GDM1 (cell line): Measurements from ENCODE around the gene AGAP5.

Source experiments
- DNase-seq: peaks from one replicate; lab custom pipeline; 2025; lab: John Stamatoyannopoulos, UW

The AGAP5 gene

DNA sequence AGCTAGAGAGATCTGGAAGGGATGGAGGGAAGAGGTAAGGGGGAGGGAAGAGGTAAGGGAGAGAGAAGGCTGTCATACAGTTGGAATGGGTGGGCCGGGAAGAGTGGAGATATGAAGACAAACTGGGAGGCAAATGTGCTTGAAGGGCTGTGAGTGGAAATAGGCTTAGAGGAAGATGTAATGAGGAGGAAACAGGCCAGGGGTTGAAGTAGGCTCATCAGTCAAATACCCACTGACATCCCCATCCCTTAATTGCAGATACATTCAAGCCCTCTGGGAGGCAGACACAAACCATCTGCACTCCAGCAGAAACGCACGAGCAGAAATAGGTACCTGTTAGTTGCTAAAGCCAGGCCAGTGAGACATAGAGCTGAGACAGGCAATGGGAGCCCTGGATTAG lies 44.2 kb downstream of the AGAP5 start:
- DNase-seq = peak; percentile 53

DNA sequence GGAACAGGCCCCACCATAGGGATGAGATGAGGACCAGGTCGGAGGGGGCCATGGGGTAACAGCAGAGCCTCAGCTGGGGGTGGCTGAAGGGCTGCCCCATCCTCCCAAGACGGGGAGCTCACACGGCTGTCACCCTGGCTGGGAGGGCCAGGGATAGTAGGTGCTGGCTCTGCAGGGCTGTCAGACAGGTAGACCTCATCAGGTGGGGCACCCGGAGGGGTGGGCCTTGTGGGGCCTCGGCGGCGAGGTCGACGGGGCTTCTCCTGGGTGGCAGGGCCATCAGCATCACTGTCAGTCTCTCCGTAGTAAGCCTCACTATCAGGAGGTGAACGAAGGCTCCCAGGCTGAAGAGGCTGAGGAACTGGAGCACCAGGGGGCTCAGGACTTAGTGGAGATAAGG lies 44.7 kb downstream of the AGAP5 start:
- no peak for DNase-seq

DNA sequence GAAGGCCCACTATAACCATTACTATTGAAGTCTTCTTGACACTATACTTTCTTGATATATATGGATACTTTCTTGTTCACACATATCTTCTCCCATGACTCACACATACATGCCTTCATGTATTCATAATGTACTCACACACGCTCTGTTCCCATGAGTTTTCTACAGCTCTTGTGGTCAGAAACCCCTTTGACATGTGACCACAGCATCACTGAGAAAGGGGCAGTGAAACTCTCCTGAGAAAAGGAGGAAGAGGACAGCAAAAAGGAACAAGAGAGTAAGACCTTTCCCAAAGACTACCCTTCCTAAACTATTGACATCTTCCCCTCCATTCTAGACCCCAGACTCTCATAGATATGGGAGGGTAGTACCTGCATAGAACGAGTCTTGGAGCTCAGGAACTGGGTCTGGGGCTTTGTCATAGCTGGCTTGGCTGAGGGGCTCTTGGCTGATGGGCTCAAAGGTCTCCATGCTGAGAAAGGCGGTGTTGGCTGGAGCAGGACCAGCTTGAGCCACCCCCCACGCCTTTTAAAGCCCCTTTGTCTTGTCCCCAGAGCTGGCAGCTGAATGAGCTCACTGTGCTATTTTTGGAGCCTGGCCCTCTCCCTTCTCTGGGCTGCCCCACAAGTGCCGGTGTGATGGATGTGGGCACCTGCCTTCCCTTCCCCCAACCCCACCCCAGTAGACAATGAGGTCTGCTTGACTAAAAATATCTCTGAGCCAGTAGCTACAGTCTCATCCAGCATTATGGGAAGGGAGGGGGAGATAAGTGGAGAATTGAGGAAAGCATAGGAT lies 47.2 kb downstream of the AGAP5 start:
- no peak for DNase-seq

DNA sequence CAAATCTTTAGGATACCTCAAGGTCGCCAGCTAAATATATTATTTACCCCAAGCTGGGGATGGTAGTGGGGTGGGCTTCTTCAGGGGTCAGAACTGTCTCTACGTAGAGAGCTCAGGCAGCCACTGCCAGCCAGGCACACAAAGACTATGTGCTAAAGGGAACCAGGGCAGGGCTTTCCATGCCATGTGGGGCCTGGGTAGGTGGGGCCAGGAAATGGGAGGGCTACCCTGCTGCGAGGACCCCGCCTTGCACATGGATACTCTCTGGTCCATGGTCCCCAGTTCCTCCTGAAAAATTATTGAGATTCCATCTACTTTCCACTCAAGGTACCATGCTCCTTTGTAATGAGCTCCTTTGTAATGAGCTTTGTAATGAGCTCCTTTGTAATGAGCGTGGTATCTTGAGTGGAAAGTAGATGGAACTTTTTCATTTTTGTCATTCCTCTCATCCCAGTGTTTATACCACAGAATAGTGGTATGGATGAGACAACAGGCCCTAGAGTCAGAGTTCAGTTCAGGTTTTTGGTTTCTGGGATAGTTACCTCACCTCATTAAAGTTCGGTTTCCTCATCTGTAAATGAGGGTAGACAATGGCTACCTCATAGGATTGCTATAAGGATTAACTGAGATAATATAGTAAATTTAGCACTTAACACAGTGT lies 47.9 kb downstream of the AGAP5 start:
- no peak for DNase-seq

DNA sequence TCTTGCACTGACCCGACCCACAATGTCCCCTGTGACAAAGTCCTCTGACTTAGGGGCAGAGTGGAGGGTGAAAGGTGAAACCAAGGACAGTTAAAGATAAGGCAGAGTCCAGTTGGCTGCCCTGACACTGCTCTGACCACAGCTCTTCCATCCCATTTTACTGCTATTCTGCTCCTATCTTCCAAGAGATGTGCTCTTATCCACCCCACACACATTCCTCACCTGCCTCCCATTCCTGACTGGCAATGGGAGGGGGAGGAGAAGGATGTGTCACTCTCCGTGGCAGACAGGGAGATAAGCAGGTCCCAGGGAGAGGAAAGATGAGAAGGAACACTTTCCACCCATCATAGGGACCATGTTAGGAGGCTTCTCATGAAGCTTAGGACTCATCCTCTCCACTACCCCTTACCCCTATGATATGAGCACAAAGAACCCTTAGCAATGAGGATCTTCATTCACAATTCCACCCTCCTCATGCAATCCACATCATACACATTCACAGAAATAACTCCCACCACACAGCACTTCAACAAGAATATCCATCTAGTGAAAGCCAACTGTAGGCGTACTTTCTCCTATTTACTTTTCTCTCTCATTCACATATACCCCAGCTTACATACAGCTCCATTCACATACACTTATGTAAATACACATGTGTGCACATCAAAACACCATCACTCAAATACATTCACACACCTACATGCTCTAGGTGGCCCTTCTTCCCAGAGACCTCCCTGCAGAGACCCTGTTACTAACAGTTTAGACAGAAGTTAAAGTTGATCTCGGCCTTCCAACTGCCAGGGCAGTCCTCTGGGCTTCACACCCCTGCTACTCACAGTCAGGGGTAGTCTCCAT lies 48.7 kb downstream of the AGAP5 start:
- DNase-seq = no peak

DNA sequence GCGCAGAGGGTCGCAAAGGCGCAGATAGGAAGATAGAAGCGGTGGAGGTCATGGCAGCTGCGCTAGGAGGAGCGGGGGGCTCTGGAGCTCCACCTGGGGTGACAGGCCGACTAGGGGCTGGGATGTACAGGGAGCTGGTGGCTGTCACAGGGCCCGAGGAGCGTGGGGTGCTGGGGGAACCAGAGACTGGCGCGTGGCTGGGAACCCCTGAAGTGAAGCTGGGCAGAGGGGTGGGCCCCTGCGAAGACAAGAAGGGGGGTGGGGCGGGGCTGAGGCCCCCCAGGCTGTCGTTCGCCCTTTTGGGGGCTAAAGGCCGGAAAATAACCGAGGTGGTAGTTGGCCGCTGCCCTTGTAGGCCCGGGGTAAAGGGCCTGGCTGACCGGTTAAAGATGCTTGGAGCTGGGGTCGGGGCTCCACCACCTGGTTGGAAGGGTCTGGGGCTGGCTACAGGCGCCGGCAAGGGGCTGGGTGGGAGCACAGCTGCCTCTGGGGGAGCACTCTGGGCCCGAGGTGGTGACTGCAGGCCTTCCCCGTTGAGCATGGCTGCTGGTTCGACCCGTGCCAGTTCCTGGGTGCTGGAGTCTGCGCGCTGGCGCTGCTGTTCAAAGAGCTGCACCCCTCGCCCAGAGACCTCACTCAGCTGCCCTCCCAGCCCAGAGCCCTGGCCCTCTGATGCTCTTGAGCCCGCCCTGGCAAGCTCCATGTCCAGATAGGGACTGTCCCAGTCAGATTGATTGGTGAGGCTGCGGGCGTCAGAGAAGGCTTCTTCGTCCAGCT lies 49.8 kb downstream of the AGAP5 start:
- DNase-seq = no peak

DNA sequence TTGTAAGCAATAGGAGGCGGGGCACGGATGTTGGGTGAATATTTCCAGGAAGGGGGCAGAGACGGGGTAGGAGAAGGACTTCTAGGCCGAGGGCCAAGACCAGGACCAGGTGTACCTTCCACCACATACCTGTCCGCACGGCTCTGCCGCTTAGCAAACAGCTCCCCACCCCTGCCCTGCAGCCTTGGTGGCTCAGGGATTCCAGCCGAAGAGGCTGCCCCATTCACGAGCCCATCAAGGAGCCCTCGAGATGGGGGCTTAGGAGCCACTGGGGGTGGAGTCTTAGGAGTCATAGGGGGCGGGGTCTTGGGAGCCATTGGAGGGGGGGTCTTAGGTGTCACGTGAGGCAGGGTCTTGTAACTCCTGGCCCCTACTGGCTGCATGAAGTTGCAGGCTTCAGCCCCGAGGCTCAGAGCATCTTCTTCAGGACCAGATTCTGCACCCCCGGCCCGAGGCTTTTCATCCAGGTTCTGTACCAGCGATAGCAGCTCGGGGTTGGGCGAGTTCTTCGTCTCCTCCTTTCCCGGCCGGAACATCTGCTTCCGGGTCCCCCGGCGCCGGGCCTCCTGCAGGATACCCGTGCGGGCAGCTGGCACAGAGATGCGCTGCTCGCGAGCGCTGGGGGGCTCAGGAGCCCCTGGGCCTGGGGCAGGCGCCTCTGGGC lies 50.6 kb downstream of the AGAP5 start:
- no peak for DNase-seq

DNA sequence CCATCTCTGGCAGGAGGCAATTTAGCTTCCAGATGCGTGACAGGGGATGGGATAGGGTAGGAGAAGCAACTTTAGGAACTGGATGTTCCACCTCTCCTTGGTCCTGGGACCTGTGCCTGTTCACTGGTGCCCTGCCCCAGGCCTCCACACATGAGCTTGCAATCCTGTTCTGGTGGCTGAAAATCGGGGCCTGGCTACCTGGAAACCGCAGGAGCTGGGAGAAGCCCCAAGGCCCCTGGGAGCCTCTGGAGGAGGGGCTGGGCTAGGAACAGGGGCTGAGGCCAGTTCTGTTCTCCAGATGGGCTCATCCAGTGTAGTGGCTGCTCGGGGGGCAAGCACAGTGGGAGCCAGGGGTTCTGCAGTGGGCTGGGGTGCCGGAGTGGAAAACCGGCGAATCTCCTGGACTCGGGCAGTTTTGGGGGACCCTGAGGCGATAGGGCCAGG lies 51.3 kb downstream of the AGAP5 start:
- no peak for DNase-seq

DNA sequence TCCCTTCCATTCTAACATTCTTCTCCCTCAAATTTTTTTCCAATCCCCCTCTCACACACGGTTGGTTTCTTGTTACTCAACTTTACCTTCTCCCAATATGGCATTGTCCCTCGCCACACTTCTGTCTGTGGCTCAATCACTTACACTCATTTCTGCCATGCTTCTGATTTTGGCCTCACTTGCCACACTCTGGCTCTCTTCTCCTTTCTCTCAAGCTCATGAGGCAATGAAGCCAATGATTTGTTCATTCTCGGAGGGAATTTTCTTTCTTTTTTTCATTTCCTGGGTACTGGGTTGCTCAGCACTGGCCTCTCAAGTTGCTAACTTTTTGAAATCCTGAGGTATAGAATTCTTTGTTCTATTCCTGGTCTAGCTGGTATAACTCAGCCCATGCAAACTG lies 52.7 kb downstream of the AGAP5 start:
- no peak for DNase-seq

DNA sequence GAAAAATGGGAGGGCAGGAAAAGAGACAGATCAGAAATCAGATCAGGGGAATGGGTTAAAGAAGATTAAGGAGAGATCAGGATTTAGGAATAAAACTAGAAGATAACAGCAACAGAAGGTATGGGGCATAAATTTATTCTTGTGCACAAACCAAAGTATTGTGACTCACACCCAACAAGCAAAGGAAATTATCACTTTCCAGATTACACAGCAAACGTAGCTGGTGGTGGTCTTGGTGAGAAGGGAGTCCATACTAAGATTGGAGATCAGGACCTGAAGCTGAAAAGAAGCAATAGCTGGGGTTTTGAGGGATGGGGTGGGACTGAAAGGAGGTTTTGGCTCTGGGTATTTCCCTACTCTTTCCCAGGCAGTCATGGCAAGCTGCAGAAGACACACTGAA lies 53.1 kb downstream of the AGAP5 start:
- DNase-seq = no peak

DNA sequence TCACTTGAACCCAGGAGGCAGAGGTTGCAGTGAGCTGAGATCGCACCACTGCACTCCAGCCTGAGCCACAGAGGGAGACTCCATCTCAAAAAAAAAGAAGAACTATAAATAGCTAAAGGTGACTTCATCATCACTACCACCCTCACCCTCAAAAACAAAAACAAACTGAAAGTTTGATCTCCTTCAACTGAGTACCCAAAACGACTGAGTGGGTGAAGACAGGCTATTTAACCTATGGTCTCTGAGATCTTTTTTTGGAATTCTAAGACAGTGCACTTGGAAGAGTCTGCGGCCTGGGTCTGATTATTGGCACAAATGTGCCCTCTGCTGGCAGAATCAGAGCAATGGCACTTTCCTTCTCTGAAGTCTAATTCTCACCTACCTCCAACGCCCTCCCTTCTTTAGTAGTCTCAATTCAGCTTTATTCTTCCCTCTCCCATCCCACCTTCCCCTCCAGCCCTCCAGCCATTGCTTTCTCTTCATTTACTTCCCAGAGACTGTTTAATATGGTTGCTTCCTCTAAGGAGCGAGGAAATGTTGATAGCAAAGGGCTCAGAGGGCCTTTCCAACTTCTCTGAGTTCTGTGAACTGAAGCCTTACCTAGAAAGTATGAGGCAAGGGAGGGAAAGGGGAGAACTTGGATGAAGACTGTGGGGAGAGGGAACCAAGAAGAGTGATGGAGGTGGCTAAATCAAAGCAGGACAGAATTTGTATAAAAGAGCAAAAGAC lies 53.7 kb downstream of the AGAP5 start:
- peak; percentile 52 for DNase-seq

DNA sequence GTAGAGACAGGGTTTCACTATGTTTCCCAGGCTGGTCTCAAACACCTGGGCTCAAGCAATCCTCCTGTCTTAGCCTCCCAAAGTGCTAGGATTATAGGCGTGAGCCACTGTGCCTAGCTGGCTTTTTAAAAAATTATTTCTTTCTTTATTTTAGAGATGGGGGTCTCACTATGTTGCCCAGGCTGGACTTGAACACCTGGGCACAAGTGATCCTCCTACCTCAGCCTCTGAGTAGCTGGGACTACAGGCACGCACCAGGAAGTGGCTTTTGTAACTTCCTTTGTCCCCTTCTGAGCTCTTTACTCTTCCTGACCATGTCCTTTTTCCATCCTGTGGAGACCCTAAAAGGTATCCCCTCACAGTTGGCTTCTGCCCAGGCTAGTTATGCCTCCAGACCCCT lies 54.5 kb downstream of the AGAP5 start:
- DNase-seq = no peak

DNA sequence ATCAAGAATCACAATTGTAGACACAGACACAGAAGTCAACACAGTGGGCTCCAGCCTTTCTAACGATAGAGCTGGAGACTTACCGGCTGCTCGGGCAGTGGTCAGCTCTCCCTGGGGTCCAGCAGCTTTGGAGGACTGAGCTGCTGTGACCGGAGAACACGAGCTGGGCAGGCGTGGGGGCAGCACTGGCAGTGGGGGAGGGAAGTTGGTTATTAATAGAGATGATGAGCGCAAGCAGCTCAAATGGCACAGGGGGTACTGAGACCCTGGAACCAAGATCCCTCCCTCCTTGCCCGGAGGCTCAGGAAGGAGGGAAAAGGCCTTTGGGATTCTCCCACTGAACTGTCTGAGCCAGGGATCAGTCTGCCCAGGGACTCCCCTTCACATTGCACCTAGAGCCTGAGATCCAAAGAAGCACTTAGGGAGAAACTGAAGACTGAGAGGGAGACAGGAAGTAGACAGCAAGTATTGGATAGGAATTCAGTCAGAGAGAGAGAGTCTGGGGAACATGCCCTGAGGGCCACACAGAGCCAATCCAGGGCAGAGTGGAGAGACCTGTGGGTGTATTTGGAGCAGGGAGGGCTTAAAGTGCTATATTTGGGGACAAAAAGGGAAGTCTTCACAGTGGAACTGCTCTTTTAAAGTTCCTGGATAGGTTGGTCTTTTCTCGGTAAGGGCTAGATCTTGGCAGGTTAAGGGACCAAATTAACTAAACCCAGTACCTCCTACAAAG lies 56.4 kb downstream of the AGAP5 start, which contains the start of gene MYOZ1:
TSS of gene MYOZ1 (minus strand) at position 147 of the 733 bp plus-strand sequence. CDS start 1,457 bp downstream, outside the sequence.
- DNase-seq = peak; percentile 44

DNA sequence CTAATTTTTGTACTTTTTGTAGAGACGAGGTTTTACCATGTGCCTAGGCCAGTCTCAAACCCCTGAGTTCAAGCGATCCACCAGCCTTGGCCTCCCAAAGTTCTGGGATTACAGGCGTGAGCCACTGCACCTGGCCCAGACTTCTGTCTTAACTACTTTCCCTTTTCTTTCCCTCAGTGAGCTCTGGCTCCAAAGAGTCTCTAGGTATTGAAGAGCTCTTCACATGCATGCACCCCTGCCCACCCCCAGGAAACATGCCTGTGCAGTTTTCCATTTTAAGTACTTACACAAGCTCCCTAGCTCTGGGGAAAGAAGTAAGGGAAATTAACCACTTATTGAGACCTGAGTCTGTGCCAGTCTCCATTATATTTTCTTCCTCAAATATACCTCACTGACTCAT lies 58.6 kb downstream of the AGAP5 start:
- DNase-seq = no peak

DNA sequence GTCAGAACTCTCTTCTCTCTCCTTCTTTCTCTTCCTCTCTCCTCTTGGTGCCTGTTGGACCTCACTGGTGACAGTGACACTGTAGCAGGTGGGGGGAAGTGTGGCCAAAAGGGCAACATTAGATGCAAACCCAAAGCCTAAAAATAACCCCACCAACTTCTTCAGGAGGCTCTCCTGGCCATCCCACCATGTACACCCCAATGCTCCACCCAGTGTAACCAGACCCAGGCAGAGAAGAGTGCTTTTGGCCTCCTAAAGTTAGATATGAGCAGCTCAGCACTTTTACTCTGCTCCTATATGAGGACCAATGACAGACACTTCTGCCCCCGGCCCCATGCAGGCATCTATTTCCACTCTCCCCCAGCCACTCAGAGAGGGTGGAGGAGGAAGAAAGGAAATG lies 62.1 kb downstream of the AGAP5 start:
- no peak for DNase-seq

DNA sequence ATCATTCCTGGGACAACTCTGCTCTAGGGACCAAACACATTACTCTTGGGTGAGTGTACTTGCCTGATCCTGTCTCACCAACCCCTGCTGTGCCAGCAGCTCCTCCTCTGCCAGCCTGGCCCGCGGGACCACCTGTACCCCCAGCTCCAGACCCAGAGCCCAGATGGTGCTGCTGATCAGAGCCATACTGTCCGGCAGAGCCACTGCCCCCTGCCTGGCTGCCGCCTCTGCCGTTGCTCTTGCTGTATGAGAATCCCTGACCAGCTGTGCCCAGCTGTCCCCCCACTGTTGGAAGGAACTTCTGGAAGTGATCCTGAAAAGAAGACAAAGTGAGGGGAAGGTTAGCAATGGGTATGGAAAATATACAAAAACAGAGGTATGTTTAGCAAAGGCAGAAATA lies 63.5 kb downstream of the AGAP5 start:
- no peak for DNase-seq

DNA sequence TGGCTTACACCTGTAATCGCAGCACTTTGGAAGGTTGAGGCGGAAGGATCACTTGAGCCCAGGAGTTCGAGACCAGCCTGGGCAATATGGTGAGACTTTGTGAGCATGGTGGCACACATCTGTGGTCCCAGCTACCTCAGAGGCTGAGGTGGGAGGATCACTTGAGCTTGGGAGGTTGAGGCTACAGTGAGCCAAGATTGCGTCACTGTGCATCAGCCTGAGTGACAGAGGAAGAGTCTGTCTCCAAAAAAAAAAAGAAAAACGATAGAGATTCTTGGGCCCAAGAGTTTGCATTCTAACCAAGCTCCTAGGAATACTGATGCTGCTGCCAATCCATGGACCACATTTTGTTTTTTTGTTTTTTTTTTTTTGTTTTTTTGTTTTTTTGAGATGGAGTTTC lies 68.7 kb downstream of the AGAP5 start:
- DNase-seq = no peak

DNA sequence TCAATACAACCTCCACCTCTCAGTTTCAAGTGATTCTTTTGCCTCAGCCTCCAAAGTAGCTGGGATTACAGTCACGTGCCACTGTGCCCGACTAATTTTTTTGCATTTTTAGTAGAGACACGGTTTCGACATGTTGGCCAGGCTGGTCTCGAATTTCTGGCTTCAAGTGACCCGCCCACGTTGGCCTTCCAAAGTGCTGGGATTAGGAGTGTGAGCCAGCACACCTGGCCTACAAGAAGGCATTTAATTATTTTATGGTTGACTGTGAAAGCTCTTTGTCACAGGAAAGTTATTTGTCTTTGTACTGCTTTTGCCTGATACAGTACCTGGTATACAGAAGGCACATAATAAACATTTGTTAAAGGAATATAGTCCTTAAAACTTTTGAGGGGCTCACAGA lies 69.5 kb downstream of the AGAP5 start:
- no peak for DNase-seq

DNA sequence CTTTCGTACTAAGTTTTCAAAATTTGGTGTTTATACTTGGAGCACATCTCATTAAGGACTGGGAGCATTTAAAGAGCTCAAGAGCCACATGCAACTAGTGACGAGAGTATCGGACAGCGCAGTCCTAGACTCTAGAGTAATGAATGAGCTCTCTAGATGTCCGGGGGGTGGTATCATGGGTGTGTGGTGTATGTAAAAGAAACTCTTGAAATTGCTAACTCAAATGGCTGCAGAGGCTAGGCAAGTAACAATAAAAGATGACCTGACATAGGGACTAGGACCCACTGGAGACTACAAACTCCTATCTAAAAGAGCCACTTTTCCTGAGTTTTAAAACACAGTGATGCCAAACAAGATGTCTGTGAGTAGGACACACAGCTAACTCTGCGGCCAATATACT lies 70.6 kb downstream of the AGAP5 start:
- DNase-seq = no peak
